HepG2 (cell line): Measurements from ENCODE around the gene SH2D6. TPM values are rescaled to one million over a fixed set of nuclear protein-coding genes. Genes with fewer than 3 reads are reported as not detected.

Experiments
- ATF3 ChIP-seq: sonication (generic); formaldehyde crosslinking; IDR thresholded peaks from 2 replicates; pipeline ENCODE4 v1.4.0; 2020; ENCODE audit warnings: missing genetic modification reagents
- CENPBD1 ChIP-seq: sonication (generic); formaldehyde crosslinking; IDR thresholded peaks from 2 replicates; pipeline ENCODE4 v1.8.0; 2022; ENCODE audit warnings: missing genetic modification reagents, low read depth, mild to moderate bottlenecking, borderline replicate concordance
- HDAC2 ChIP-seq: sonication (generic); formaldehyde crosslinking; IDR thresholded peaks from 2 replicates; pipeline ENCODE4 v1.4.0; 2020; ENCODE audit warnings: missing genetic modification reagents
- HNF1B ChIP-seq: sonication (generic); formaldehyde crosslinking; IDR thresholded peaks from 2 replicates; pipeline ENCODE4 v1.5.1; 2020; ENCODE audit warnings: mild to moderate bottlenecking, moderate library complexity, missing genetic modification reagents
- HOXD1 ChIP-seq: sonication (generic); formaldehyde crosslinking; IDR thresholded peaks from 2 replicates; pipeline ENCODE4 v1.5.0; 2020; ENCODE audit warnings: missing genetic modification reagents
- ISL2 ChIP-seq: sonication (generic); formaldehyde crosslinking; IDR thresholded peaks from 2 replicates; pipeline ENCODE4 v1.5.0; 2020; ENCODE audit warnings: missing genetic modification reagents
- KLF11 ChIP-seq: IDR thresholded peaks from 2 replicates; pipeline ENCODE4 v1.6.1; 2016; ENCODE audit warnings: missing compliant biosample characterization
- MEF2D ChIP-seq: sonication (generic); formaldehyde crosslinking; IDR thresholded peaks from 2 replicates; pipeline ENCODE4 v1.5.1; 2020; ENCODE audit warnings: mild to moderate bottlenecking, missing genetic modification reagents
- MZF1 ChIP-seq: sonication (generic); formaldehyde crosslinking; IDR thresholded peaks from 2 replicates; pipeline ENCODE4 v1.8.1; 2023; ENCODE audit warnings: mild to moderate bottlenecking, missing genetic modification reagents, borderline replicate concordance
- NBN ChIP-seq: fragments of 450-650 bp; conservative IDR thresholded peaks from 2 replicates; pipeline ENCODE4 v1.6.1; 2017
- PAX8 ChIP-seq: sonication (generic); formaldehyde crosslinking; IDR thresholded peaks from 2 replicates; pipeline ENCODE4 v1.8.0; 2022; ENCODE audit warnings: mild to moderate bottlenecking, missing genetic modification reagents, borderline replicate concordance
- REST ChIP-seq, 2 experiments: IDR thresholded peaks; 2 replicates each; pipeline ENCODE4 v1.6.1; 2011 to 2012; ENCODE audit warnings: low read length in 2 of 2, borderline replicate concordance in 1 of 2, low read depth in 1 of 2, mild to moderate bottlenecking in 1 of 2, moderate library complexity in 1 of 2
- RNF2 ChIP-seq: fragments of 450-650 bp; conservative IDR thresholded peaks from 2 replicates; pipeline ENCODE4 v1.6.1; 2016; ENCODE audit warnings: low read depth
- TARDBP ChIP-seq: sonication (generic); formaldehyde crosslinking; IDR thresholded peaks from 2 replicates; pipeline ENCODE4 v1.8.0; 2022; ENCODE audit warnings: mild to moderate bottlenecking, missing genetic modification reagents
- ZC3H4 ChIP-seq: sonication (generic); formaldehyde crosslinking; IDR thresholded peaks from 2 replicates; pipeline ENCODE4 v1.4.0; 2020; ENCODE audit warnings: missing genetic modification reagents, borderline replicate concordance
- ZFP1 ChIP-seq: IDR thresholded peaks from 2 replicates; pipeline ENCODE4 v1.6.1; 2016
- ZNF230 ChIP-seq: sonication (generic); formaldehyde crosslinking; IDR thresholded peaks from 2 replicates; pipeline ENCODE4 v1.4.0; 2020; ENCODE audit warnings: mild to moderate bottlenecking, missing genetic modification reagents
- ZNF550 ChIP-seq: sonication (generic); formaldehyde crosslinking; IDR thresholded peaks from 2 replicates; pipeline ENCODE4 v1.4.0; 2020; ENCODE audit warnings: mild to moderate bottlenecking, missing genetic modification reagents, borderline replicate concordance
- ZNF558 ChIP-seq: sonication (generic); formaldehyde crosslinking; IDR thresholded peaks from 2 replicates; pipeline ENCODE4 v1.9.0; 2022; ENCODE audit warnings: mild to moderate bottlenecking, missing genetic modification reagents, borderline replicate concordance
- polyA plus RNA-seq, 8 experiments: library from polyadenylated mRNA; depleted of rRNA in 3 of 8; stranded (reverse) in 7 of 8; unstranded in 1 of 8; fragments of >200 nt; fragmentation: Illumina TruSeq in 4 of 8; extraction: Trizol in 4 of 8; gene quantifications; 2 replicates each; pipeline versions ENCODE4 v1.2.1 to v1.2.3, GENCODE V29; 2011 to 2016; ENCODE audit warnings: low read depth in 4 of 8, missing spikeins in 1 of 8, mixed read lengths in 1 of 8; ENCODE audit not compliant: insufficient read depth in 1 of 8
- total RNA-seq, 5 experiments: library from RNA; depleted of rRNA; stranded (reverse); fragments of >200 nt; fragmentation: Illumina TruSeq; extraction: Trizol; gene quantifications; 2 replicates each; pipeline ENCODE4 v1.2.3, GENCODE V29; 2016; ENCODE audit warnings: low read depth in 1 of 5
- TF ChIP-seq, protein P1 (sequence below): sonication (generic); formaldehyde crosslinking; conservative IDR thresholded peaks from 2 replicates; pipeline ENCODE4 v1.8.0; 2022; ENCODE audit warnings: missing genetic modification reagents

Gene SH2D6
- total and polyA plus RNA-seq, 2 of the 13 experiments (the other 11 are each of a cell fraction or from before 2014, with no cell fraction given) = 0.11 to 0.26 TPM

DNA sequence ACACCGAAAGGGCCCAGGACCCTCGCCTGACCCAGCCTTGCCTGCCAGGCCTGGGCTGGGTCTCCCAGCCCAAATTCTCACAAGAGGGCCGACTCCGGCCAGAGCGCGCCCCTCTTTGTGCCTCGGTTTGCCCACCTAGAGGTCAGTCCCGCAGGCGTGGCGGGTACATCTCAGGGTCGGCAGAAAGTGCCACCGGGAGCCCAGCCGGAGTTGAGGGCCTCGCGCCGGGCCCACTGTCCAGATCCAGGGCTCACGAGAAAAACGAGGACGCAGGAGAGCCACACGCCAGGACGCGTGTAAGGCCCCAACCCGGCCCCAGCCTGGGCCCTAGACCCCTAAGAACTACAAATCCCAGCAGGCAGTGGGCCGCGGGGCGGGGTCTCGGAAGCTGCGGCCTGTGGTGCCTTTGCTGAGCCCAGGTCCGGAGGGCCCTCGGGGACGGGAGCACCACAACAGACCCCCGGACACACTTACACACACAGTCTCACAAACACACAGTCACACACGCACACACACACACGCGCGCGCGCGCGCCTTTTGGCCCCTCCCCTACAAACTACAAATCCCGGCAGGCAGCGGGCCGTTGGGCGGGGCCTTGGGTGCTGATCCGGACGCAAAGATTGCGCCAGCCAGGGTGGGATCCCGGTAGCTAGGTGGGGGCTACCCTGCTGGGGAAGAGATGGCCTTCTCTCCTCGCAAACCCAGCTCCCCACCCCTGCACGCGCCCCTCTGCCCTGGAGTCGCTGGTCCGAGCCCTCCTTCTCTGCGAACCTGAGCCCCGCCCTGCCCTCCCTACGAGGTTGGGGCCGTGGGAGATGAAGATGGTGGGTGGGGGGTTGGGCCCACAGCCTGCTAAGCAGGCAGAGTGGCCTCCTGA is at the start of gene SH2D6 (continued):
- TF ChIP-seq TARDBP (CRISPR knock-in tag) (peak; percentile 81), MZF1 (peak; percentile 64; the same call in 1 of the 2 replicates), ATF3 (CRISPR knock-in tag) (peak; percentile 60; the same call in 1 of the 2 replicates), CENPBD1 (CRISPR knock-in tag) (no peak), ZFP1 (CRISPR knock-in tag) (0 out of 2 replicates have a peak, but pooled peaks have one; percentile 3), ZNF550 (CRISPR knock-in tag) (no peak), ZNF558 (0 out of 2 replicates have a peak, but pooled peaks have one; percentile 61), ISL2 (CRISPR knock-in tag) (peak; percentile 59; the same call in 1 of the 2 replicates), ZC3H4 (CRISPR knock-in tag) (no peak), HOXD1 (no peak), KLF11 (CRISPR knock-in tag) (peak; percentile 40; the same call in 1 of the 2 replicates), HDAC2 (CRISPR knock-in tag) (peak; percentile 39; the same call in 1 of the 2 replicates), MEF2D (peak; percentile 63; the same call in 1 of the 2 replicates), REST (IDR thresholded peaks at IDR 0.05; ENCODE audit: borderline replicate concordance in 1 of 2, low read depth in 1 of 2, low read length in 2 of 2) (no peak; a peak in 1 of 4 replicates), HNF1B (peak; percentile 86; the same call in 1 of the 2 replicates), RNF2 (peak; percentile 89), NBN (no peak), ZNF230 (CRISPR knock-in tag) (0 out of 2 replicates have a peak, but pooled peaks have one; percentile 29), PAX8 (CRISPR knock-in tag) (0 out of 2 replicates have a peak, but pooled peaks have one; percentile 68)
- TF ChIP-seq, protein P1, sequence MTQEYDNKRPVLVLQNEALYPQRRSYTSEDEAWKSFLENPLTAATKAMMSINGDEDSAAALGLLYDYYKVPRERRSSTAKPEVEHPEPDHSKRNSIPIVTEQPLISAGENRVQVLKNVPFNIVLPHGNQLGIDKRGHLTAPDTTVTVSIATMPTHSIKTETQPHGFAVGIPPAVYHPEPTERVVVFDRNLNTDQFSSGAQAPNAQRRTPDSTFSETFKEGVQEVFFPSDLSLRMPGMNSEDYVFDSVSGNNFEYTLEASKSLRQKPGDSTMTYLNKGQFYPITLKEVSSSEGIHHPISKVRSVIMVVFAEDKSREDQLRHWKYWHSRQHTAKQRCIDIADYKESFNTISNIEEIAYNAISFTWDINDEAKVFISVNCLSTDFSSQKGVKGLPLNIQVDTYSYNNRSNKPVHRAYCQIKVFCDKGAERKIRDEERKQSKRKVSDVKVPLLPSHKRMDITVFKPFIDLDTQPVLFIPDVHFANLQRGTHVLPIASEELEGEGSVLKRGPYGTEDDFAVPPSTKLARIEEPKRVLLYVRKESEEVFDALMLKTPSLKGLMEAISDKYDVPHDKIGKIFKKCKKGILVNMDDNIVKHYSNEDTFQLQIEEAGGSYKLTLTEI = no peak
